SJCRH30 (cell line): ENCODE results near the gene AXIN2. TPM values are rescaled to one million over a fixed set of nuclear protein-coding genes. Genes with fewer than 3 reads are reported as not detected.

ENCODE experiments used
- DNase-seq, 2 experiments: peaks; one replicate each; pipeline ENCODE4 v3.0.0-alpha.2; 2015 to 2020
- H3K27ac ChIP-seq: fragments of 250-450 bp; sonication (Bioruptor Pico); 2 replicates; pipeline ENCODE4 v1.5.1; 2020; ENCODE audit warnings: mild to moderate bottlenecking, moderate library complexity
- H3K27me3 ChIP-seq: fragments of 250-450 bp; sonication (Bioruptor Pico); 2 replicates; pipeline ENCODE4 v1.5.1; 2020; ENCODE audit warnings: mild to moderate bottlenecking, moderate library complexity
- H3K36me3 ChIP-seq: fragments of 250-450 bp; sonication (Bioruptor Pico); 2 replicates; pipeline ENCODE4 v1.5.1; 2020; ENCODE audit warnings: mild to moderate bottlenecking, moderate library complexity
- H3K4me1 ChIP-seq: fragments of 250-450 bp; sonication (Bioruptor Pico); 2 replicates; pipeline ENCODE4 v1.5.1; 2020; ENCODE audit warnings: mild to moderate bottlenecking, moderate library complexity
- H3K4me3 ChIP-seq: fragments of 250-450 bp; sonication (Bioruptor Pico); 2 replicates; pipeline ENCODE4 v1.5.1; 2020; ENCODE audit warnings: mild to moderate bottlenecking, moderate library complexity
- H3K9me3 ChIP-seq: fragments of 250-450 bp; sonication (Bioruptor Pico); replicated peaks from 2 replicates; pipeline ENCODE4 v1.5.1; 2020; ENCODE audit warnings: mild to moderate bottlenecking, moderate library complexity
- total RNA-seq: library from RNA; depleted of rRNA; stranded (reverse); fragments of >200 nt; shearing (Covaris generic); gene quantifications from 2 replicates; pipeline ENCODE4 v1.2.3, GENCODE V29; 2014

AXIN2 gene
- total RNA-seq, 1 experiment from 2014 or later = 8.5 TPM

DNA sequence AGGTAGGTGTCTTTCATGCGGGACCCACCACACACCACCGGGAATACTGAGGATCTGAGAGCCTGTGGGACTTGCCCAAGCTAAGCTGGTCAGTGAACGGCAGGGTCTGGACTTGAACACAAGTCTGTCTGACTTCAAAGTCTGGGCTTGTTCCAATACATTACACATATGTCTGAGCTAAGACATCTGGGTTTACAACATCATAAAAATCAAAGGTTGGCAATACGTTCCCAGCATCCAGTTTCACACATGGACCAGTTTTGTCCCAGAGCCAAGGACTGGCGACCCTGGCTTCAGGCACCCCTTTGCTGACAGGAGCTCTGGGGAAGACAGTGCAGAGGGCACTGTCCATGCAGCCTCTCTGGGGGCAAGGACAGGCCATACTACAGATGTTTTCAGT, 27.9 kb upstream of the AXIN2 start:
- DNase-seq = no peak
- Histone ChIP-seq H3K27ac (no peak overlapping the region), H3K9me3 (no peaks in the 10 kb centered on the region), H3K27me3 (no peaks in the 10 kb centered on the region), H3K4me1 (peaks cover 9% of the 10 kb centered on the region; the same call in 1 of the 2 replicates), H3K36me3 (no peaks in the 10 kb centered on the region), H3K4me3 (no peak overlapping the region)

DNA sequence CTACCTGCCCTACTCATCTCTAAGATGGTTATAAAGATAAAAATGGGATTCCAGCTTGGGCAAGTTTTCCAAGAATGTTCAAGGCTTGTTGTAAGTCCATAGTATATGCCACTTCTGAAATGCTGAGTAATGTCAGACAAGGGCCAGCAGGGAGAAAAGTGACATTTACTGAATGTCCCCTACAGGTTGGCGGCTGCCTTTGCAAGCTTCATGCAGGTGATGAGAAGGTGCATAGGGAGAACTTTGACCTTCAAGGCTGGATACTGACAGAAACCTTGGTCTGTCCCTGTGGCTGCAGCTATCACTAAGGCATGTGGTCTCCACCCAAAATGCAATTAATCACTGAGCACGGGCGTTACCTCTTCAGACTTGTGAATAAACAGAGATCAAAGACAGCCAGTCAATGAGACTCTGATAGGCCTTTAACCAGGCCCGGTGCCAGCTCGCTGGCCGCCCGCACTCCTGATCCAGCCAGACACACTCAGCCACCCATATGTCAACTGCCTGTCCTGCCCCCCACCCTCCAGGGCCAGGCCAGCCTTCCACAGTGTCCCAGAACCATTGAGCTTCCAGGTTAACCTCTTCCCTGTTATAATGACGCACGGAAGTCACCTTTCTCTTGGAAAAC, 26.8 kb upstream of the AXIN2 start:
- H3K27me3 ChIP-seq = no peaks in the 10 kb centered on the region
- DNase-seq = no peak
- peaks cover 9% of the 10 kb centered on the region; the same call in 1 of the 2 replicates for H3K4me1 ChIP-seq
- no peaks in the 10 kb centered on the region for H3K36me3 ChIP-seq
- H3K9me3 ChIP-seq = no peaks in the 10 kb centered on the region
- no peak overlapping the region for H3K4me3 ChIP-seq
- H3K27ac ChIP-seq = no peak overlapping the region

DNA sequence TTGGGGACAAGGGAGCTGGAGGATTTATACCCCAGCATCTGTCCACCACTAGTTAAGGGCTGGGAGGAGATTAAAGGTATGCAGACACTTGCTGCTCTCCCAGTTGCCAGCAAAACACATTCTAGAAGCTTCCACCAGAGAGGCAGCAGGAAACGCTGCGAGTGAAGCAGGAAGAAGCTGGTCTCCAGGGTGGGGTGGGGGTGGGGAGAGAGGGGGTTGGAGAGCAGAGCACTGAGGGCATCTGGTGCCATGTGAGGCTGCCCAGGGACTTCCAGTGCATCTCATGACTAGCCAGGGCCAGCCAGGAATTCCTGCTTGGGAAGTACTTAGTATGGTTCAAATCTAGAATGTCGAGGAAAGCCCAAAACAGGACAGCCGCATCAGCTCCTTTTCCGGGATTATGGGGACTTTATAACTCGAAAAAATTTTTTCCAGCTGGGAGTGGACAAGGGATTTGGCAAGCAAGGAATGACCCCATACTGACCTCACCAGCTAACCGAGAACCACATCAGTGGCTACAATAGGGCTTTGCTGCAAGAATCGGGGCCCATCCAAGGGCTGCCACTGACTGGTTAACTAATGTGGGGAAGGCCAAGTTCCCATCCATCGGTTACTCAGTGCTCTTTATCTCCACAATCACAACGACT, 26.2 kb upstream of the AXIN2 start:
- peaks cover 9% of the 10 kb centered on the region; the same call in 1 of the 2 replicates for H3K4me1 ChIP-seq
- H3K27me3 ChIP-seq = no peaks in the 10 kb centered on the region
- no peaks in the 10 kb centered on the region for H3K36me3 ChIP-seq
- H3K4me3 ChIP-seq = no peak overlapping the region
- no peaks in the 10 kb centered on the region for H3K9me3 ChIP-seq
- no peak overlapping the region for H3K27ac ChIP-seq
- no peak for DNase-seq

DNA sequence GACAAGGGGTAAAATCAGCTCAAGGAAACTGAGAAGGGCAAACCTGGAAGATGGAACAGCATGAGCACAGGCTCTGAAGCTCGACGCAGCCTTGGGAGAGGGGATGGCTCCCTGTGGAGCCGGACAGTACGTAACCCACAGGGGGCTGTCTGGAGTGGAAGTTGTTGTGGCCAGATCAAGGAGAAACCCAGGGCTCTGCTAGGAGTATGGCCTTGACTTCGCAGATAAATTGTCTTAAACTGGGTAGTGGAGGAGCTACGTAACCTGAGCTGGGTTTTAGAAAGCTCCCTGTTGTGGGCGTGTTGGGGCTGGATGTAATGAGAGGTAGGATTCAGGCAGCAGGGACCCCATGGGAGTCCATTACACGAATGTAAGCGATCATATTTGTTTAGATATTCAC, 25.5 kb upstream of the AXIN2 start:
- H3K27ac ChIP-seq = no peak overlapping the region

DNA sequence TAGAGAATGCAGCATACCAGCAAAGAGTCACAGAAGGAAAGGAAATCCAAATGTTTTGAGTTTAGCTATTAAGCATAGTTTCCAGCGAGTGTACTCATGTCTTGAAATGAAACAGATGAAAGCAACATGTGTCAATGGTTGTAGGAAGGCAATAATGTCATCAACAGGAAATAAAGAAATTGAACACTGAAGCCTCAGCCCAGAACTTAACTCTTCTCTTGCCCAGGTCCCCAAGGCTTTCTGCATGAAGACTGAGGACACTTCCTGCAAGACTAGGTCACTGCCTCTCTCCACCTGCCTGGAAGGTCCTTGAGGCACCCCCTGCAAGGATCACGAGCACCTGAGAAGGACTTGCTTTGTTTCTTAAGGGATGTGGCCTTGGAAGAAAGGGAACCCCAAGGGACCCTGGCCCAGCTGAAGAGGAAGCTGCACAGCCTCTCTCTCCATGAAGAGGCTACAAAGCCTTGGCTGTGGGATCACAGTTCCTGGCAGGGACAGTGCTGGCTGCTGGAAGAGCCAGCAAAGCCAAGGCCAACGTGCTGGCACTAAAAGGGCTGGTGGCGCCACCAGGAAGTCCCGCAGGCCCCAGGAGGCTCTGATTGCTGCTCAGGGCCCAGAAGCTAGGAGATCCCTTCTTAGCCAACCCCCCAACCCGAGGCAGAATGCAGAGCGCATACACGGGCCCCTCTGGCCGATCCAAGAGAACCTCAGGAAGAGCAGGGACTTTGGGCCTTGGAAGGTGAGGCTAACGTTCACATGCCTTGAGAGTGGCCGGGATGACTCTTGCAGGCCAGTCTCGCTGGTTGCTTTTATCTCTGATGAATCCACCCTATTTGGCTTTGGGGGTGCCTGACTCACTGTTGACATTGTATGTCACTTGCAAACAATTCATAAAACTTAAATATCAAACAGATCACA, 23.4 kb upstream of the AXIN2 start:
- Histone ChIP-seq H3K9me3 (no peaks in the 10 kb centered on the region), H3K27me3 (no peaks in the 10 kb centered on the region), H3K4me1 (peaks cover 9% of the 10 kb centered on the region; the same call in 1 of the 2 replicates), H3K27ac (no peak overlapping the region), H3K4me3 (no peak overlapping the region), H3K36me3 (no peaks in the 10 kb centered on the region)
- DNase-seq = no peak

More for the DNA sequence above, 25.5 kb upstream of the AXIN2 start:
- H3K36me3 ChIP-seq = no peaks in the 10 kb centered on the region
- H3K4me1 ChIP-seq = peaks cover 9% of the 10 kb centered on the region; the same call in 1 of the 2 replicates
- H3K9me3 ChIP-seq = no peaks in the 10 kb centered on the region
- no peak for DNase-seq
- no peaks in the 10 kb centered on the region for H3K27me3 ChIP-seq
- no peak overlapping the region for H3K4me3 ChIP-seq

DNA sequence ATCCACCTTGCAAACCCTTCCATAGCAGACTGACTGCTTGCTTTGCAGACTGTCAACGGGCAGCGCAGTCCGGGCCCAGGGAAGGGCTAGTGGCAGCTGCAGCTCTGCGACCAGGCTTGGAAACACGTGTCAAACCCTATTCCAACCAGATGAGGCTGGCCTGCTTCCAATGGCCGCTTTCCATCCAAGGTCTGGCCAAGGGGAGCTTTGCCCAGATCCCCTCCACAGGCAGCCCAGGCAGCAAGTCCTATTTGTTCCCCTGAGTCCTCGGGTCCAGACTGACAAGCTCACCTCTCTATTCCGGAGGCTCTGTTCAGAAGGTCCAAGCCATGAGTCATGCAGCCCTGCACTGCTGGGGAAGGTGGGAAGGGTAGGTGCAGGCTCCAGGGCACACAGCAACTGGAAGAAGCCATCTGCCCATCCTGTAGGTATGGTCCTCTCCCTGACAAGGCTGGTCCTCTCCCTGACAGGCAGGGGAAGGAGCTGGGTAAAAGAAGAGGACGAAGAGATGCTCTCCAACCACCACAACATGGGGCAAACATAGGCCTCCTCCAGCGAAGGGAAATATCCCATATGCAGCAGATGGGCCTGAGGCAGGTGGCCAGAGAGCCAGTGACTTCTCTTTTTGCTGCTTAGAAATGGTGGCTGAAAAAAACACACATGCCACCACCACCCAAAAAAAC, 22.6 kb upstream of the AXIN2 start:
- Histone ChIP-seq H3K27me3 (no peaks in the 10 kb centered on the region), H3K9me3 (no peaks in the 10 kb centered on the region), H3K4me3 (no peak overlapping the region), H3K36me3 (no peaks in the 10 kb centered on the region), H3K27ac (no peak overlapping the region), H3K4me1 (peaks cover 9% of the 10 kb centered on the region; the same call in 1 of the 2 replicates)
- DNase-seq = no peak

DNA sequence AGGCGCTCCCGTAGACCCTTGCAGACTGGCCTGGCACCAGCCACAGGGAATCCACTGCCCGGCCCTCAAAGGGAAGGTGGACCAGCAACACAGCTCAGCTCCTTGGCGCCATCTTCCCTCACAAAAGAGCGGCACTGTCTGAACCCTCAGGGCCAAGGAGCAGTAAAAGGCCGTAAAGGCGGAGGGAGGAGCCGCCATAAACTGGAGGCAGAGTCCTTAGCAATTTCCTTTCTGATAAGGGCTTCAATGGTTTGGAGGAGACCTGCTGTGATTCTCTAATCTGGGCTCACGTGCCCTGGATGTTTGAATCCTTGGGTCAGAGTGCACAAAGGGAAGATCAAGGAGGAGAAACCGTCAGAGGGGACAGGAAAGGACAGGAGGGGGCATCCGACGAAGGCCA, 15.5 kb upstream of the AXIN2 start:
- no peak overlapping the region for H3K27ac ChIP-seq
- H3K4me3 ChIP-seq = no peak overlapping the region
- no peaks in the 10 kb centered on the region for H3K9me3 ChIP-seq
- 0 out of 2 replicates have a peak, but pooled peaks cover 6% of the 10 kb centered on the region for H3K4me1 ChIP-seq
- no peaks in the 10 kb centered on the region for H3K27me3 ChIP-seq
- no peak for DNase-seq
- H3K36me3 ChIP-seq = no peaks in the 10 kb centered on the region

DNA sequence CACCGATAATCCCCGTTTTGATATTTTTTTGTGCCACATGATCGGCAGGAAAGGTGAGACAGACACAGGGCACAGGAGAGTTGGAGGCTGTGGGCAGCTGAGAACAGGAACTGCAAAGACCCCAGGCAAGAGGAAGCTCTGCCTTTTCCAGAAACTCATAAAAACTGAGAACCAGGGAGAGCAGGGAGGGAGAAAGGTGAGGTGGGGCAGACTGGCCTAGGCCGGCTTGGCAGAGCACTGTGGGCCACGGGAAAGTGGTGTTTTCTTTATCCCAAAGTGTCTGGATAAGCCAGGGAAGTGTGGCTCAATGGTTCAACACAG, 11.8 kb upstream of the AXIN2 start:
- H3K27me3 ChIP-seq = no peaks in the 10 kb centered on the region
- H3K36me3 ChIP-seq = no peaks in the 10 kb centered on the region
- H3K4me3 ChIP-seq = no peak overlapping the region
- DNase-seq = no peak
- 0 out of 2 replicates have a peak, but pooled peaks cover 6% of the 10 kb centered on the region for H3K4me1 ChIP-seq
- no peaks in the 10 kb centered on the region for H3K9me3 ChIP-seq
- no peak overlapping the region for H3K27ac ChIP-seq

DNA sequence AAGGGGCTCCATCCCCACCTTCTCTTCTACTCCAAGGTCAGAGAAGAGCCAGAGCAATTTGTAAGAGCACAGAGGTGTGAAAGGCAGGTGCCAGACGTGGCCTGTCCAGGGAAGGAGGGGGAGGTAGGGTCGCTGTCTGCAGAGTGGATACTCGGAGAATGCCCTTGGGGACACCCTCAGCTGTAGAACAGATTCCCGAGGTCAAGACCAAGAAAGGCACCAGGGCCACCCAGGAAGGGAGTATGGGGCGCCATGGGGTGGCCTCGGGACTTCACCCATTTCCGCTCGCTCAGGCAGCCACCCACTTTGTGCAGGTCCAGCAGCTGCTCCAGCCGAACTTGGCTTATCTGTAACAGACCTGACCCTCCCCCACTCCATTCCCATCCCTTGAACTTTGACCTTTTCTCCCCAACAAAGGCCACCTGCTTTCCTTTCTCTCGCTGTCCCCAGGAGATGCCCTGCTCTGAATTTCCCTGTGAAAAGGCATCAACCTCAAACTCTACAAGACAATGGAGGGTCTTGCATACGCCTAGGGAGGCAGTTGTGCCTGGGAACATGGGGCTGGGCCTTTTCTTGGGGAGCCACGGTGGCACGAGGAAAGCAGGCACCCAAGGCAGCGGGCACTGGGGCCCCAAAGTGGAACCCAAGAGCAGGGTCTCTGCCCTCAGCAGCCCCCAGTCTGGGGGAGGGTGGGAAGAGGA, 11.3 kb upstream of the AXIN2 start:
- no peaks in the 10 kb centered on the region for H3K36me3 ChIP-seq
- no peaks in the 10 kb centered on the region for H3K9me3 ChIP-seq
- H3K4me3 ChIP-seq = no peak overlapping the region
- no peak overlapping the region for H3K27ac ChIP-seq
- 0 out of 2 replicates have a peak, but pooled peaks cover 6% of the 10 kb centered on the region for H3K4me1 ChIP-seq
- DNase-seq = peak; percentile 29 to 41
- H3K27me3 ChIP-seq = no peaks in the 10 kb centered on the region

DNA sequence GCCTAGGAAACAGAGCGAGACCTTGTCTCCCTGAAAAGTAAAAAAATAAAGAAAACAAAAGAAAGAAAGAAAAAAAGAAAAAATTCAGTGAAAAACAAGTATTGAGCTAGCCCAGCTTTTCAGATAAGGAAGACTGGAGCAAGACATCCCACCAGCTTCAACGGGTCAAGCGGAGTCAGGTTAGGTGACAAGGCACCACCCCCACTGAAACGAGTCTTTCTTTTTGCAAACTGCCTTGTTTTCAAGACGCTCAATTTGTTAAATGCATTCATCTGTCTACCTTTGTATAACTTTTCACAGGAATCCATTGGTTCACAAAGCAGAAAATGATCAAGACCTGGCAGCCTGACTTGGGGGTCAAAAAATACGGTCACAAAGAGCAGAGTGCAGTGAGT, 10.7 kb upstream of the AXIN2 start:
- Histone ChIP-seq H3K4me1 (0 out of 2 replicates have a peak, but pooled peaks cover 6% of the 10 kb centered on the region), H3K27me3 (no peaks in the 10 kb centered on the region), H3K9me3 (no peaks in the 10 kb centered on the region), H3K4me3 (no peak overlapping the region), H3K36me3 (no peaks in the 10 kb centered on the region), H3K27ac (no peak overlapping the region)
- no peak for DNase-seq

DNA sequence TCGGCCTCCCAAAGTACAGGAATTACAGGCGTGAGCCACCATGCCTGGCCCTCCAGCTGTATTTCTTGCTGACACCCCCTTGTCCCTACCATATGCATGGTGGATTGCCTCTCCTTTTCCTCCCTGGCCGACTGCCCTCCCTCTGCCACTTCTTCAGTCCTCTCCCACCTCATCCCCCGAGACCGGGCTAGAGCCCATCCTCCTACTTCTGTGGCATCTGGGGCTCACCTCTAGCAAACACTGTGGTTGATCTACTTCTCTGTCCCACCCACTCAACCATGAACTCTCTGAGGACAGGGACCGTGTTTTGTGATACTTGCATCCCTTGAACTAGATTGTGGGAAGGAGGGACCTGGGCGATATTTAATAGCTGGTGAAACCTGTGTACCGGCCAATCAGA, 7.5 kb upstream of the AXIN2 start:
- H3K9me3 ChIP-seq = no peaks in the 10 kb centered on the region
- H3K27ac ChIP-seq = no peak overlapping the region
- H3K36me3 ChIP-seq = no peaks in the 10 kb centered on the region
- no peak overlapping the region for H3K4me3 ChIP-seq
- DNase-seq = no peak
- H3K4me1 ChIP-seq = peaks cover 21% of the 10 kb centered on the region
- H3K27me3 ChIP-seq = no peaks in the 10 kb centered on the region

DNA sequence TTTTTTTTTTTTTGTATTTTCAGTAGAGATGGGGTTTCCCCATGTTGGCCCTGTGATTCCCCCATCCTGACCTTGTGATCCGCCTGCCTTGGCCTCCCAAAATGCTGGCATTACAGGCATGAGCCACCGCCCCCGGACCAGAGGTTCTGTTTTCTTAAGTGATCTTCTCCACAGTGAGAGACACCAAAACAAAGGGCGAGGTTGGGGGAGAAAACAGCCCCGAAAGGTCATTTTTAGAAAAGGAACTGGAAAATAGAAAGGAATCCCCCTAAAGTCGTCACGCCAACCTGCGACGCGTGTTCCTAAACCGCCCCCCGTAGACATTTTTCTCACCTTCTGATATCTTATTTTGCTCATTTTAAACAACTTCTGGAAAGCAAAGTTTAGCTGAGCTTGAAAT, 6.1 kb upstream of the AXIN2 start:
- H3K4me3 ChIP-seq = no peak overlapping the region
- H3K9me3 ChIP-seq = no peaks in the 10 kb centered on the region
- no peak for DNase-seq
- no peaks in the 10 kb centered on the region for H3K36me3 ChIP-seq
- no peak overlapping the region for H3K27ac ChIP-seq
- no peaks in the 10 kb centered on the region for H3K27me3 ChIP-seq
- H3K4me1 ChIP-seq = peaks cover 19% of the 10 kb centered on the region

DNA sequence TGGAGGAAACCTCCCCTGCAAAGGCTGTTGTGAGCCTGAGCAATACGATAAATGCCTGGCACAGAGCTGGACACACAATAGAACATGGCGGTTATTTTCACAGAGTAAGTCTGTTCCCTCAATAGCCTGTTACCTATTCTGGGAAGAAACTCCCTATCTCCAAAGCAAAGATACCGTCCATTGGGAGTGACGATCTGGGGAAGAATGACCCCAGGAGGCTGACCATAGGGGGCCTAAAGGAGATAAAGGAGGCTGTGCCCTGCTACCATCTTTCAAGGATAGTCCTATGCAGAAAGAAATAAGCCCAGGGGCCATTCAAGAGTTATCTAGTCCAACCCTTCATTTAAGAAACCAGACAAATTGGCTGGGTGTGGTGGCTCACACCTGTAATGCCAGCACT, 4.1 kb upstream of the AXIN2 start:
- no peak for DNase-seq
- Histone ChIP-seq H3K27ac (no peak overlapping the region), H3K4me1 (peaks cover 18% of the 10 kb centered on the region), H3K27me3 (no peaks in the 10 kb centered on the region), H3K4me3 (no peak overlapping the region), H3K36me3 (no peaks in the 10 kb centered on the region), H3K9me3 (no peaks in the 10 kb centered on the region)

DNA sequence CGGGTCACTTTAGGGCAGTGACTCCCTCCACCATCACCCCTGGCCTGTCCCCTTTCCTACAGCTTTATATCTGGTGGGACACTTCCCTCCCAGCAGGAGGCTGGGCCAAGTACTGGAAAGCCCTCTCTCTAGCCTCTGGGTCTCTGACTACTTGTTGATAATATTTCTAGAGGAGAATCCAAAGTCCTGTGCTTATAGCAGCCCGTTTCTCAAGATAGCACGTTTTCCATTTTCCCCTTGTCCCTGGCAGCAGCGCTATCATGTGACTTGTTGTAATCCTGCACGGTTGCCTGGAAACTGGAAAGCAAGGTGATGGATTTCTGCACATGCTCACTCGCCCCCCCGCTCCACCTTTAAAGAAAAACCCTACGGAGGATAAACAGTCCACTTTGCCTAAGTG, 3.3 kb upstream of the AXIN2 start:
- DNase-seq = peak; percentile 53 to 67
- Histone ChIP-seq H3K27ac (peak overlapping the region; percentile 8), H3K27me3 (no peaks in the 10 kb centered on the region), H3K4me1 (peaks cover 18% of the 10 kb centered on the region), H3K36me3 (no peaks in the 10 kb centered on the region), H3K4me3 (no peak overlapping the region; the same call in 1 of the 2 replicates), H3K9me3 (no peaks in the 10 kb centered on the region)
